Naive thymus-derived CD4-positive, alpha-beta T cell (primary cell): ENCODE results near the gene TMEM95. TPM values are rescaled to one million over a fixed set of nuclear protein-coding genes. Genes with fewer than 3 reads are reported as not detected.

Source experiments
- ATAC-seq: fragments of 150-1000 bp; cut with Tn5 transposase; 2 replicates; pipeline ENCODE4 v1.10.0; 2021; ENCODE audit warnings: mild to moderate bottlenecking, moderate library complexity
- CTCF ChIA-PET: fragments of 350-600 bp; sonication (Branson Sonifier 250); formaldehyde crosslinking; loops from one replicate; lab custom pipeline; 2021; ENCODE audit warnings: antibody characterized with exemption; lab: Charles Lee
- POLR2A ChIA-PET: fragments of 350-600 bp; sonication (Branson Sonifier 250); formaldehyde crosslinking; loops from one replicate; lab custom pipeline; 2021; ENCODE audit warnings: antibody characterized with exemption, inconsistent platforms; lab: Charles Lee
- DNase-seq, 9 donors: peaks; one replicate each; pipeline versions ENCODE4 v3.0.0 to v3.0.0-alpha.2; 2020 to 2022; ENCODE audit warnings: mixed read lengths in 1 of 9
- H3K27ac ChIP-seq: one replicate; pipeline ENCODE4 v1.7.0; 2013; ENCODE audit warnings: mild to moderate bottlenecking, low read depth, low read length, moderate library complexity
- H3K27me3 ChIP-seq, 2 donors: one replicate each; pipeline ENCODE4 v1.7.0; 2013; ENCODE audit warnings: low read length in 2 of 2, mild to moderate bottlenecking in 2 of 2, moderate library complexity in 2 of 2; ENCODE audit not compliant: control insufficient read depth in 2 of 2, insufficient read depth in 2 of 2
- H3K36me3 ChIP-seq, 3 experiments: 1 replicate in 2 of 3; 2 replicates in 1 of 3; pipeline ENCODE4 v1.7.0; 2013; ENCODE audit warnings: low read length in 3 of 3, mild to moderate bottlenecking in 3 of 3, moderate library complexity in 1 of 3; ENCODE audit not compliant: insufficient read depth in 3 of 3, control insufficient read depth in 2 of 3
- H3K4me1 ChIP-seq, 2 donors: one replicate each; pipeline ENCODE4 v1.7.0; 2013; ENCODE audit warnings: low read length in 2 of 2, mild to moderate bottlenecking in 2 of 2, moderate library complexity in 1 of 2; ENCODE audit not compliant: control insufficient read depth in 2 of 2, insufficient read depth in 2 of 2
- H3K4me3 ChIP-seq: 2 replicates; pipeline ENCODE4 v1.7.0; 2013; ENCODE audit warnings: mild to moderate bottlenecking, low read length
- H3K9me3 ChIP-seq, 3 experiments: 1 replicate in 2 of 3; 2 replicates in 1 of 3; pipeline ENCODE4 v1.7.0; 2013; ENCODE audit warnings: low read length in 3 of 3; ENCODE audit not compliant: control insufficient read depth in 2 of 3
- H3K27ac Mint-ChIP-seq, 9 donors: one replicate each; pipeline ENCODE4 v1.8.0; 2020 to 2022; ENCODE audit warnings: mixed read lengths in 9 of 9, mild to moderate bottlenecking in 8 of 9, moderate library complexity in 5 of 9, inconsistent platforms in 2 of 9
- H3K27me3 Mint-ChIP-seq, 5 donors: one replicate each; pipeline ENCODE4 v1.8.0; 2021 to 2022; ENCODE audit warnings: mixed read lengths in 5 of 5, mild to moderate bottlenecking in 1 of 5
- H3K36me3 Mint-ChIP-seq, 5 donors: one replicate each; pipeline ENCODE4 v1.8.0; 2020 to 2022; ENCODE audit warnings: mixed read lengths in 5 of 5, mild to moderate bottlenecking in 3 of 5, inconsistent platforms in 1 of 5
- H3K4me1 Mint-ChIP-seq, 7 donors: one replicate each; pipeline ENCODE4 v1.8.0; 2020 to 2022; ENCODE audit warnings: mixed read lengths in 7 of 7, mild to moderate bottlenecking in 3 of 7, inconsistent platforms in 1 of 7
- H3K4me3 Mint-ChIP-seq, 10 donors: one replicate each; pipeline ENCODE4 v1.8.0; 2020 to 2022; ENCODE audit warnings: mild to moderate bottlenecking in 10 of 10, mixed read lengths in 10 of 10, moderate library complexity in 6 of 10, inconsistent platforms in 2 of 10
- H3K9me3 Mint-ChIP-seq, 11 donors: one replicate each; pipeline ENCODE4 v1.8.0; 2020 to 2022; ENCODE audit warnings: mixed read lengths in 11 of 11, mild to moderate bottlenecking in 4 of 11, inconsistent platforms in 1 of 11, moderate library complexity in 1 of 11
- intact Hi-C, 2 donors: fragments of 100-400 bp; cut with micrococcal nuclease; formaldehyde crosslinking; loops; one replicate each; pipeline ENCODE4 v1.15.1; 2023
- polyA plus RNA-seq, 2 donors: library from polyadenylated mRNA; unstranded; fragments of 300-500 nt; fragmentation: Illumina TruSeq; gene quantifications; one replicate each; pipeline ENCODE4 v1.2.3, GENCODE V29; 2021
- total RNA-seq, 6 experiments: library from RNA in 5 of 6; stranded (reverse) in 5 of 6; gene quantifications; 1 replicate in 5 of 6; 2 replicates in 1 of 6; pipeline ENCODE4 v1.2.3 and lab custom pipeline; 2021 to 2026

Gene TMEM95
- total and polyA plus RNA-seq, 7 experiments from 2014 or later, result not detected

- H3K9me3 Mint-ChIP-seq, result peaks cover 0 to 6% (median 0%) of the 10 kb centered on the region in 11 donors
- peaks cover 32 to 39% of the 10 kb centered on the region in 2 donors for H3K4me1 ChIP-seq
- H3K27ac Mint-ChIP-seq, result peak overlapping the region; percentile 93 to 99 (median 98)
- peak overlapping the region; percentile 100 for H3K27ac ChIP-seq
- peaks cover 37 to 56% (median 45%) of the 10 kb centered on the region in 3 experiments for H3K36me3 ChIP-seq
- intact Hi-C loops, result loop anchor here (1.0 to 5.0 kb wide), 7 partner anchors 27 to 1073 kb away; partner anchors contain the start of genes ACAP1 (in 2 of the 2), SLC16A13 (in 2 of the 2), RPL26 (in 1 of the 2) and TMEM256 (in 1 of the 2)
- ATAC-seq, result no peak
- ChIA-PET CTCF (interaction anchor here (0.6 to 1.2 kb wide), 7 partner anchors 8 to 100 kb away, joined by 3 read pairs; no protein-coding TSS in a partner anchor), POLR2A (interaction anchor here (0.7 to 11.5 kb wide), 12 partner anchors 16 to 274 kb away, joined by 3 to 336 read pairs (median 4); partner anchors contain the start of genes ACAP1, GABARAP, NEURL4 and PHF23)
- H3K4me3 Mint-ChIP-seq, result peak overlapping the region; percentile 90 to 99 (median 95)
- peaks cover 0 to 8% (median 0%) of the 10 kb centered on the region in 5 donors for H3K27me3 Mint-ChIP-seq
- H3K4me3 ChIP-seq, result peak overlapping the region; percentile 78
- H3K36me3 Mint-ChIP-seq, result peaks cover 14 to 50% (median 43%) of the 10 kb centered on the region in 5 donors
- no peak for DNase-seq
- H3K9me3 ChIP-seq, result no peaks in the 10 kb centered on the region
- H3K27me3 ChIP-seq, result no peaks in the 10 kb centered on the region
- H3K4me1 Mint-ChIP-seq, result peaks cover 46 to 67% (median 59%) of the 10 kb centered on the region in 7 donors
Measured at GRCh38 chr17:7309628-7310027, 45.3 kb upstream of the TMEM95 start.

DNA sequence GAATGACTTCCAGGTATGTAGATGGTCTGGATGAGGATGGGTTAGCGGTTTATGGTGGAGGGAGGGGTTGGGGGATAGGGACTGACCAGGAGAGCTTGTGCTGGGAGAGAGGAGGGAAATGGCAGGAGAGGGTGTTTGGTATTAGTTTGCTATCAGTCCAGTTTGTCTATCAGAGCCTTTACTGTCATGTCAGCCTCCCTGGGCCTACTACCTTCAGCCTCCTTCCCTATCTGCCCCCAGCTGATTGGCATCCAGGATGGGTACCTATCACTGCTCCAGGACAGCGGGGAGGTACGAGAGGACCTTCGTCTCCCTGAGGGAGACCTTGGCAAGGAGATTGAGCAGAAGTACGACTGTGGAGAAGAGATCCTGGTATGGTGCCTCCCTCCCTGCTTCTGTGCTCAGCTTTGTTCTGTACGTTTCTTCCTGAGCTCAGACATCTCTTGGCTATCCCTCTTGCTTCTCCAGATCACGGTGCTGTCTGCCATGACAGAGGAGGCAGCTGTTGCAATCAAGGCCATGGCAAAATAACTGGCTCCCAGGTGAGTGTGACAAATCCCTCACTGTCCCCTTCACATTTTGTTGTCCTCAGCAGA lies 43.7 kb upstream of the TMEM95 start:
- intact Hi-C loops, result no loop called here
- no peak overlapping the region for H3K4me3 ChIP-seq
- H3K4me1 ChIP-seq, result peaks cover 39 to 44% of the 10 kb centered on the region in 2 donors
- H3K9me3 ChIP-seq, result no peaks in the 10 kb centered on the region
- ChIA-PET POLR2A (interaction anchor here (0.8 to 11.5 kb wide), 5 partner anchors 19 to 83 kb away, joined by 3 to 336 read pairs (median 3); partner anchors contain the start of genes ACAP1, NEURL4 and PLSCR3), CTCF (interaction anchor here (1.8 kb wide), 1 partner anchor 18 kb away, joined by 7 read pairs; the partner anchor contains the start of gene NEURL4)
- H3K27me3 ChIP-seq, result no peaks in the 10 kb centered on the region
- Mint-ChIP-seq H3K27ac (peak overlapping the region; percentile 84 to 99 (median 94)), H3K4me3 (peak overlapping the region in 9 of 10 donors; percentile 52 to 99 (median 94)), H3K36me3 (peaks cover 14 to 50% (median 43%) of the 10 kb centered on the region in 5 donors), H3K4me1 (peaks cover 46 to 74% (median 67%) of the 10 kb centered on the region in 7 donors), H3K9me3 (peaks cover 0 to 7% (median 0%) of the 10 kb centered on the region in 11 donors), H3K27me3 (peaks cover 0 to 8% (median 0%) of the 10 kb centered on the region in 5 donors)
- DNase-seq (no peak), ATAC-seq (no peak)
- peak overlapping the region; percentile 100 for H3K27ac ChIP-seq
- H3K36me3 ChIP-seq, result peaks cover 37 to 56% (median 45%) of the 10 kb centered on the region in 3 experiments

DNA sequence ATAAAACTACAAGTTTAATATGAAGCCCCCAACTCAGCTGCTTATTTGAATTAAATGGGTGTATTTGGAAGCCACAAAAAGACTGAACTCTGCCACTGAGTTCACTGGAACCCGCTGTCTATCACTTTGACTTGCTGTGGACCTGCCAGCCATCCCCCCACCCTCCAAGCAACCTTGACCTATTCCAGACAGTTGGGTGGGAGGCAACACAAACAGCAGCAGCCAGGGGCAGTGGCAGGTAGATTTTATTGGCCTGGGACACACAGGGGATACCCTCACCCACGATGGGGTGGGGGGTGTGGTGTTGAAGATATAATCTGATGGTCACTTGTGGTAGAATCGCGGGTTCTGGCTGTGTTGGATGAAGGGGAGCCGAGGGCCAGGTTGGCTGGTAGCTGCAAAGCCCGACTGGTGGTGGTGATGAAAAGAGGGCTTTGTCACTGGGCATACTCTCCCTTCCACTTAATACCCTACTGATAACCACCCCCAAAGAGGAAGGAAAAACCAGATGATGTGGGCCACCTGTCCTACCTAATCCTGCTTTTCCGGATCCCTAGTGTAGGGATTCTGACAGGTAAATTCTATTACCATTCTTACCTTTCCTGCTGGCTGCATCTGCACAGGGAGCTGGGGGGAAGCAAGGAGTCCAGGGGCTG lies 42.4 kb upstream of the TMEM95 start:
- CTCF ChIA-PET, result interaction anchor here (1.0 to 1.9 kb wide), 3 partner anchors 17 to 32 kb away, joined by 3 to 7 read pairs (median 4); partner anchors contain the start of genes ACAP1 and NEURL4
- peaks cover 14 to 54% (median 44%) of the 10 kb centered on the region in 5 donors for H3K36me3 Mint-ChIP-seq
- H3K27ac ChIP-seq, result peak overlapping the region; percentile 87
- peaks cover 0 to 7% (median 0%) of the 10 kb centered on the region in 11 donors for H3K9me3 Mint-ChIP-seq
- peak overlapping the region in 9 of 10 donors; percentile 14 to 89 (median 69) for H3K4me3 Mint-ChIP-seq
- peak overlapping the region; percentile 31 to 96 (median 89) for H3K27ac Mint-ChIP-seq
- H3K36me3 ChIP-seq, result peaks cover 37 to 63% (median 45%) of the 10 kb centered on the region in 3 experiments
- H3K4me1 Mint-ChIP-seq, result peaks cover 46 to 77% (median 67%) of the 10 kb centered on the region in 7 donors
- POLR2A ChIA-PET, result interaction anchor here (0.8 to 11.5 kb wide), 6 partner anchors 8 to 82 kb away, joined by 3 to 336 read pairs (median 3); partner anchors contain the start of genes ACAP1, CTDNEP1, NEURL4 and PLSCR3
- no peaks in the 10 kb centered on the region for H3K9me3 ChIP-seq
- peaks cover 39 to 44% of the 10 kb centered on the region in 2 donors for H3K4me1 ChIP-seq
- DNase-seq (no peak), ATAC-seq (no peak)
- no peak overlapping the region for H3K4me3 ChIP-seq
- H3K27me3 ChIP-seq, result no peaks in the 10 kb centered on the region
- intact Hi-C loops, result no loop called here
- H3K27me3 Mint-ChIP-seq, result peaks cover 0 to 3% (median 0%) of the 10 kb centered on the region in 5 donors

- ChIA-PET POLR2A (interaction anchor here (0.8 to 11.5 kb wide), 8 partner anchors 9 to 71 kb away, joined by 3 to 336 read pairs (median 5); partner anchors contain the start of genes ACAP1, CTDNEP1, NEURL4 and SLC2A4), CTCF (interaction anchor here (0.7 to 1.9 kb wide), 6 partner anchors 16 to 133 kb away, joined by 3 to 7 read pairs (median 4); partner anchors contain the start of genes ACAP1 and NEURL4)
- peaks cover 37 to 66% (median 45%) of the 10 kb centered on the region in 3 experiments for H3K36me3 ChIP-seq
- DNase-seq (no peak), ATAC-seq (no peak)
- H3K27me3 ChIP-seq, result no peaks in the 10 kb centered on the region
- H3K4me1 ChIP-seq, result peaks cover 39 to 44% of the 10 kb centered on the region in 2 donors
- no peaks in the 10 kb centered on the region for H3K9me3 ChIP-seq
- intact Hi-C loops, result no loop called here
- H3K27ac Mint-ChIP-seq, result peak overlapping the region; percentile 46 to 96 (median 90)
- no peak overlapping the region for H3K4me3 ChIP-seq
- peaks cover 0 to 7% (median 0%) of the 10 kb centered on the region in 11 donors for H3K9me3 Mint-ChIP-seq
- H3K4me1 Mint-ChIP-seq, result peaks cover 46 to 77% (median 68%) of the 10 kb centered on the region in 7 donors
- H3K4me3 Mint-ChIP-seq, result peak overlapping the region; percentile 13 to 96 (median 84)
- peak overlapping the region; percentile 87 for H3K27ac ChIP-seq
- H3K36me3 Mint-ChIP-seq, result peaks cover 14 to 58% (median 44%) of the 10 kb centered on the region in 5 donors
- peaks cover 0 to 3% (median 0%) of the 10 kb centered on the region in 5 donors for H3K27me3 Mint-ChIP-seq
Measured at GRCh38 chr17:7313088-7313889, 41.7 kb upstream of the TMEM95 start.

- peaks cover 38 to 43% of the 10 kb centered on the region in 2 donors for H3K4me1 ChIP-seq
- H3K27ac Mint-ChIP-seq, result peak overlapping the region; percentile 67 to 96 (median 90)
- ChIA-PET CTCF (interaction anchor here (0.7 to 1.9 kb wide), 4 partner anchors 15 to 132 kb away, joined by 3 to 4 read pairs (median 4); partner anchors contain the start of genes ACAP1 and NEURL4), POLR2A (interaction anchor here (0.9 to 11.5 kb wide), 9 partner anchors 10 to 270 kb away, joined by 3 to 336 read pairs (median 5); partner anchors contain the start of genes ACAP1, MPDU1, NEURL4 and SLC2A4)
- ATAC-seq (no peak), DNase-seq (no peak)
- H3K9me3 ChIP-seq, result no peaks in the 10 kb centered on the region
- H3K9me3 Mint-ChIP-seq, result peaks cover 0 to 7% (median 0%) of the 10 kb centered on the region in 11 donors
- intact Hi-C loops, result loop anchor here (2.0 kb wide), 2 partner anchors 37 to 91 kb away; partner anchors contain the start of gene TMEM256 (in 1 of the 2)
- peak overlapping the region; percentile 85 for H3K4me3 ChIP-seq
- H3K36me3 Mint-ChIP-seq, result peaks cover 14 to 59% (median 36%) of the 10 kb centered on the region in 5 donors
- no peaks in the 10 kb centered on the region for H3K27me3 ChIP-seq
- peak overlapping the region; percentile 76 to 96 (median 86) for H3K4me3 Mint-ChIP-seq
- H3K4me1 Mint-ChIP-seq, result peaks cover 43 to 71% (median 63%) of the 10 kb centered on the region in 7 donors
- H3K36me3 ChIP-seq, result peaks cover 37 to 71% (median 45%) of the 10 kb centered on the region in 3 experiments
- peak overlapping the region; percentile 87 for H3K27ac ChIP-seq
- no peaks in the 10 kb centered on the region for H3K27me3 Mint-ChIP-seq
Measured at GRCh38 chr17:7313890-7314718, 40.9 kb upstream of the TMEM95 start.
